Natural killer cell (primary cell): Measurements from ENCODE around the gene TBCD. TPM values are rescaled to one million over a fixed set of nuclear protein-coding genes. Genes with fewer than 3 reads are reported as not detected.

Experiments
- ATAC-seq, 3 donors: fragments of 150-1000 bp in 2 of 3; fragments of 200-7000 bp in 1 of 3; cut with Tn5 transposase; 1 replicate in 1 of 3; 2 replicates in 2 of 3; pipeline ENCODE4 v1.10.0; 2021; ENCODE audit warnings: mild to moderate bottlenecking in 2 of 3, moderate library complexity in 2 of 3
- DNase-seq, 2 donors: peaks; one replicate each; pipeline versions ENCODE4 v3.0.0 to v3.0.0-alpha.2; 2013 to 2021; ENCODE audit warnings: mixed read lengths in 1 of 2
- H3K27ac ChIP-seq: one replicate; pipeline ENCODE4 v1.5.1; 2013; ENCODE audit warnings: mild to moderate bottlenecking, low read length
- H3K27me3 ChIP-seq: one replicate; pipeline ENCODE4 v1.6.1; 2013; ENCODE audit warnings: low read length; ENCODE audit not compliant: control insufficient read depth, insufficient read depth
- H3K36me3 ChIP-seq: one replicate; pipeline ENCODE4 v1.6.1; 2013; ENCODE audit warnings: low read length; ENCODE audit not compliant: control insufficient read depth, insufficient read depth
- H3K4me1 ChIP-seq: one replicate; pipeline ENCODE4 v1.6.1; 2013; ENCODE audit warnings: low read length; ENCODE audit not compliant: control insufficient read depth, insufficient read depth
- H3K4me3 ChIP-seq: one replicate; pipeline ENCODE4 v1.5.1; 2013; ENCODE audit warnings: low read length
- H3K9me3 ChIP-seq: one replicate; pipeline ENCODE4 v1.6.1; 2013; ENCODE audit warnings: low read length; ENCODE audit not compliant: control insufficient read depth, insufficient read depth
- H3K27ac Mint-ChIP-seq, 2 donors: one replicate each; pipeline ENCODE4 v1.8.0; 2022; ENCODE audit warnings: mild to moderate bottlenecking in 2 of 2, mixed read lengths in 2 of 2, moderate library complexity in 1 of 2
- H3K27me3 Mint-ChIP-seq, 2 donors: one replicate each; pipeline ENCODE4 v1.8.0; 2022; ENCODE audit warnings: low read depth in 2 of 2, mixed read lengths in 2 of 2
- H3K36me3 Mint-ChIP-seq: one replicate; pipeline ENCODE4 v1.8.0; 2022; ENCODE audit warnings: mixed read lengths
- H3K4me1 Mint-ChIP-seq, 2 donors: one replicate each; pipeline ENCODE4 v1.8.0; 2022; ENCODE audit warnings: mixed read lengths in 2 of 2
- H3K4me3 Mint-ChIP-seq: one replicate; pipeline ENCODE4 v1.8.0; 2022; ENCODE audit warnings: mild to moderate bottlenecking, moderate library complexity, mixed read lengths
- H3K9me3 Mint-ChIP-seq, 2 donors: one replicate each; pipeline ENCODE4 v1.8.0; 2022; ENCODE audit warnings: mixed read lengths in 2 of 2
- WGBS: methylation state at CpG from one replicate; pipeline ENCODE4 v1.1.7; 2013; ENCODE audit warnings: missing lambda C conversion rate; ENCODE audit not compliant: insufficient coverage; 5-methylcytosine and 5-hydroxymethylcytosine counted together
- intact Hi-C: fragments of 100-400 bp; cut with micrococcal nuclease; formaldehyde crosslinking; loops from one replicate; pipeline ENCODE4 v1.14.2; 2022
- total RNA-seq, 4 donors: library from RNA; stranded (reverse); fragments of 120-200 nt in 1 of 4; gene quantifications; one replicate each; pipeline versions ENCODE4 v1.2.3 to v1.2.4, GENCODE V29; 2013 to 2022
- TF ChIP-seq, protein P1 (sequence below): fragments of 200-600 bp; IDR thresholded peaks from one replicate; pipeline ENCODE4 v1.8.0; 2022; ENCODE audit warnings: antibody characterized with exemption

TBCD gene
- total RNA-seq, 3 donors from 2014 or later (not counting 1 experiment from before 2014, with no cell fraction given), result 92.0 to 149 (median 132) TPM

DNA sequence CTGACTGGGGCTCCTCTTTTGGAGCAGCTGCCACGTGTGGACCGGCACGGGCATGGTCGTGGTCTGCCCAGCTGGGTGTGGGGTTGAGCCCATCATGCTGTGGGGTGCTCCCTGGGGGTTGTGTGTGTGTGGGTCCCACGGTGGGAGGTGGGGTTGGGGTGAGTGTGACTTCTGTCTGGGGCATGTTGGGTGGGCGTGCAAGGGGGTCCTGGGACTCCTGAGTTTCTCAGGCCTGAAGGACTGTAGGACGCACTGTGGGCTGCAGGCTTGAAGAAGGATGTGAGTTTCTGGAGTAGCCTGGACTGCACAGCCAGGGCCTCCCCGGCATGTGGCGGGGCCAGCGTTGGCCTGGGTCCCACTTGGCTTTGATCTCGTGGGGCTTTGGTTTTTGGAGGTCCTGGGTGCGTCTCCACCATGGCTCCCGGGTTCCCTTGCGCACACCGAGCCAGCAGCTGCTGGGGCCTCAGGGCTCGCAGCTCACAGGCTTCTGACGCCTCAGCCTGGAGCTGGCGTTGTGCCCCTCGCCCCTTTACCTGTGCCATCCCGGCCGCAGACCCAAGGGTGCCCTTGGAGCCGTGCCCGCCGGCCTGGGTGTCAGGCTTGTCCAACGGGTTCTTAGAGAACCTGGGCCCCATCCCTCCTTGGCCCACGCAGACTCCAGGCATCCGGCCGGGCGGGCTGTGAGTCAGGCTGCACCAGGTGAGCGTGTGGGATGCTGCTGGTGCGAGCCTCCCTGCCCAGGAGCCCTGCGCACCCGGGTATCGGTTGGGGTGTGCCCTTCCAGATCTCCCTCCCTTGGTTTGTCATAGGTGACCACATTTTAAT lies 122.4 kb downstream of the TBCD start:
- peaks cover 12 to 21% of the 10 kb centered on the region in 2 donors for H3K4me1 Mint-ChIP-seq
- TF ChIP-seq, protein P1, sequence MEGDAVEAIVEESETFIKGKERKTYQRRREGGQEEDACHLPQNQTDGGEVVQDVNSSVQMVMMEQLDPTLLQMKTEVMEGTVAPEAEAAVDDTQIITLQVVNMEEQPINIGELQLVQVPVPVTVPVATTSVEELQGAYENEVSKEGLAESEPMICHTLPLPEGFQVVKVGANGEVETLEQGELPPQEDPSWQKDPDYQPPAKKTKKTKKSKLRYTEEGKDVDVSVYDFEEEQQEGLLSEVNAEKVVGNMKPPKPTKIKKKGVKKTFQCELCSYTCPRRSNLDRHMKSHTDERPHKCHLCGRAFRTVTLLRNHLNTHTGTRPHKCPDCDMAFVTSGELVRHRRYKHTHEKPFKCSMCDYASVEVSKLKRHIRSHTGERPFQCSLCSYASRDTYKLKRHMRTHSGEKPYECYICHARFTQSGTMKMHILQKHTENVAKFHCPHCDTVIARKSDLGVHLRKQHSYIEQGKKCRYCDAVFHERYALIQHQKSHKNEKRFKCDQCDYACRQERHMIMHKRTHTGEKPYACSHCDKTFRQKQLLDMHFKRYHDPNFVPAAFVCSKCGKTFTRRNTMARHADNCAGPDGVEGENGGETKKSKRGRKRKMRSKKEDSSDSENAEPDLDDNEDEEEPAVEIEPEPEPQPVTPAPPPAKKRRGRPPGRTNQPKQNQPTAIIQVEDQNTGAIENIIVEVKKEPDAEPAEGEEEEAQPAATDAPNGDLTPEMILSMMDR, result no peak
- H3K27ac Mint-ChIP-seq, result no peak overlapping the region
- Histone ChIP-seq H3K36me3 (peaks cover 9% of the 10 kb centered on the region), H3K4me3 (no peak overlapping the region), H3K27me3 (no peaks in the 10 kb centered on the region), H3K27ac (no peak overlapping the region), H3K4me1 (peaks cover 32% of the 10 kb centered on the region), H3K9me3 (no peaks in the 10 kb centered on the region)
- ATAC-seq (no peak), DNase-seq (no peak)
- H3K36me3 Mint-ChIP-seq, result no peaks in the 10 kb centered on the region
- no peak overlapping the region for H3K4me3 Mint-ChIP-seq
- H3K9me3 Mint-ChIP-seq, result no peaks in the 10 kb centered on the region
- H3K27me3 Mint-ChIP-seq, result peaks cover 0 to under 1% of the 10 kb centered on the region in 2 donors
- intact Hi-C loops, result no loop called here
- WGBS, result 90% methylated on average over 34 of the region's 34 CpGs

GRCh38 chr17:82875407-82875856 lies 123.6 kb downstream of the TBCD start:
- intact Hi-C loops, result no loop called here
- Histone ChIP-seq H3K4me1 (peaks cover 43% of the 10 kb centered on the region), H3K4me3 (no peak overlapping the region), H3K27me3 (no peaks in the 10 kb centered on the region), H3K36me3 (peaks cover 6% of the 10 kb centered on the region), H3K9me3 (no peaks in the 10 kb centered on the region), H3K27ac (no peak overlapping the region)
- Mint-ChIP-seq H3K27ac (no peak overlapping the region), H3K9me3 (no peaks in the 10 kb centered on the region), H3K4me3 (no peak overlapping the region), H3K4me1 (peaks cover 24 to 28% of the 10 kb centered on the region in 2 donors), H3K36me3 (no peaks in the 10 kb centered on the region), H3K27me3 (peaks cover 0 to 10% of the 10 kb centered on the region in 2 donors)
- ATAC-seq (no peak), DNase-seq (no peak)
- 97% methylated on average over 19 of the region's 19 CpGs for WGBS
- TF ChIP-seq, protein P1, result no peak

GRCh38 chr17:82876149-82876548 lies 124.3 kb downstream of the TBCD start:
- no peak for DNase-seq

More at GRCh38 chr17:82876149-82876548, 124.3 kb downstream of the TBCD start:
- TF ChIP-seq, protein P1, result no peak
- H3K27me3 Mint-ChIP-seq, result peaks cover 0 to 10% of the 10 kb centered on the region in 2 donors
- WGBS, result 87% methylated on average over 15 of the region's 18 CpGs
- H3K27me3 ChIP-seq, result no peaks in the 10 kb centered on the region
- ATAC-seq, result no peak
- H3K9me3 ChIP-seq, result no peaks in the 10 kb centered on the region
- H3K27ac ChIP-seq, result no peak overlapping the region
- H3K4me1 Mint-ChIP-seq, result peaks cover 26 to 35% of the 10 kb centered on the region in 2 donors
- intact Hi-C loops, result no loop called here
- no peak overlapping the region for H3K4me3 ChIP-seq
- no peaks in the 10 kb centered on the region for H3K9me3 Mint-ChIP-seq
- no peak overlapping the region for H3K27ac Mint-ChIP-seq
- no peaks in the 10 kb centered on the region for H3K36me3 Mint-ChIP-seq
- no peak overlapping the region for H3K4me3 Mint-ChIP-seq
- peaks cover 46% of the 10 kb centered on the region for H3K4me1 ChIP-seq
- H3K36me3 ChIP-seq, result peaks cover 5% of the 10 kb centered on the region
